ENCODE measurements around the gene BCL2L12. TPM values are rescaled to one million over a fixed set of nuclear protein-coding genes. Genes with fewer than 3 reads are reported as not detected.

Gene BCL2L12
- 2.8 and 12.8 TPM in 2 replicates for total RNA-seq

DNA sequence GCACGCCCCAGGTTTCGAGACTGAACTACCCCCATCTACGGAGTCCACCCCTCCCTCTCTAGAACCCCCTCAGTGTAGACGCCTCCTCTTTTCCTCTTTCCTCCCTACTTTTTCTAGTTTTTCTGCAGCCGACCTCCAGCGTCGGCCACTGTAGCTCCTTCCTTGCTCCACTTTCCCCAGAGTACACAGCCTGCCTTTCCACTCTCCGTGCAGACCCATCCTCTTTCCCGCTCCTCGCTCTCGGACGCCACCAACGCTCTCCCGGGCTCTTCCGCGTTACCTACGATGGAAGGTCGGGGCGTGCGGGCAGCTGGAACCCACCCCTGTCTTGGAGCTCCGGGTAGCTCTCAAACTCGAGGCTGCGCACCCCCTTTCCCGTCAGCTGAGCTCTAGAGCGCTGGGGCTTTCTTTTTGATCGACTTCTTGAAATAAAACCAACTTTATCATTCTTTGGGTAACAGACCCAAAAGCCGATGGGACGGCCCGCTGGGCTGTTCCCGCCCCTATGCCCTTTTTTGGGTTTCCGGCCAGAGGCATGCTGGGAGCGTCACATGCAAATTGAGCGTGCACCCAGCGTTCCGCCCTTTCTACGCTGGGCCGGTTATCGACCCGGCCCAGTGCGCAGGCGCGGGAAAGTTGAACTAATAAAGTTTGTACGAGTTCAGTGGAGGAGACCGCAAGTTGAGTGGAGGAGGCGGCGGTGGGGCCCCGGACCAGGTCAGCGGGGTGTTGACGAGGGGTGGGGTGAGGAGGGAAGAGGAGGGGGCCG lies at the start of gene BCL2L12, which contains the start of gene IRF3:
Gene BCL2L12, plus strand, starts transcription at position 583 of the 769 bp plus-strand sequence. CDS start 760 bp downstream, outside the sequence.
Gene IRF3, minus strand, starts transcription at position 507 of the 769 bp plus-strand sequence. CDS start 1,019 bp downstream, outside the sequence.

GRCh38 chr19:49640113-49640898 lies 25.4 kb upstream of the BCL2L12 start, which contains the start of gene RRAS:
Gene RRAS (minus strand): TSS chr19:49640143. CDS start chr19:49640098, 45 bp downstream.

GRCh38 chr19:49641688-49642491 lies 23.8 kb upstream of the BCL2L12 start, which contains the start of gene SCAF1:
Gene SCAF1 (plus strand): TSS chr19:49642209. CDS start chr19:49645027, 2,818 bp downstream.

GRCh38 chr19:49677231-49677900 lies 11.6 kb downstream of the BCL2L12 start, which contains the start of gene PRMT1:
Gene PRMT1 (plus strand): TSS chr19:49677271. CDS start chr19:49677281, 10 bp downstream.

DNA sequence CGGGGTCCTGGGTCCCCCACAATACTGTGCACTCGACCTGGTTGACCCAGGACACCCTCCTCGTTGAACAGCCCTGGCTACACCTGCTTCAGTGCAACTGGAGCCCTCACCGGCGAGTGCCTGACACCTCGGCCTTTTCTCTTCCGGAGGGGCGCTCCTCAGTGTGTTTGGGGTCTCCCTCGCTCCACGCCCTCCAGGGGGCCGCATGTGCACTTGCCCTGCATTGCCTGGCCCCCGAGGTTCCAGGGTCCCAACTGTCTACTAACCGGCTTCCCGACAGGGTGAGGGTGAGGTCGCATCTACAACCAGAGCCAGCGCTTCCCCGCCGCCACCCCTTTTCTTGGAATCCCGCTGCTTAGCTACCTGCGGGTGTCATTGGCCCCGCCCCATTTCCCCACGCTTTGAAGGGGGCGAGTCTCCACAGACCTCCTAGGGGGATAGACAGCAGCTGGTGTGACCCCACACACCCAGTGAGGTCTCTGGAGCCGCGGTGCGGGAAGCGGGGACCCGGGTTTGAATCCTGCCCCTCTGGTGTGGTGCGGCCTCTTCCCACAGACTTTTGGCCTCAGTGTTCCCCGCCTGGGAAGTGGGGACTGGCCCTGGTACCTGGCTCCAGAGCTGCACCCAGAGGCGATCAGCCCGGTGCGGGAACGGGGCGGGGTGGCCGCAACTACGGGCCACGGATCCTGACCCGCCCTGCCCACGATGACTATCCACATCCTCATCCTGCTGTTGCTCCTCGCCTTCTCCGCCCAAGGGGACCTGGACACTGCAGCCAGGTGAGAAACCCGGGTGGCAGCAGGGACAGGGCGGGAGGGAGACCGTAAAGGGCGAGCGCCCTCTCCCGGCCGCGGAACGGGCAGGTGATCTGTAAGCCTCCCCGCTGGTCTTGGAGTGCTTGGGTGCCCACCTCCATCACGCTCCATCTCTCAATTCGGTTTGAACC lies 23.7 kb downstream of the BCL2L12 start, which contains the start of gene ADM5:
Gene ADM5, plus strand, starts transcription at position 462 of the 946 bp plus-strand sequence. Its CDS starts 244 bp downstream, at position 706.

DNA sequence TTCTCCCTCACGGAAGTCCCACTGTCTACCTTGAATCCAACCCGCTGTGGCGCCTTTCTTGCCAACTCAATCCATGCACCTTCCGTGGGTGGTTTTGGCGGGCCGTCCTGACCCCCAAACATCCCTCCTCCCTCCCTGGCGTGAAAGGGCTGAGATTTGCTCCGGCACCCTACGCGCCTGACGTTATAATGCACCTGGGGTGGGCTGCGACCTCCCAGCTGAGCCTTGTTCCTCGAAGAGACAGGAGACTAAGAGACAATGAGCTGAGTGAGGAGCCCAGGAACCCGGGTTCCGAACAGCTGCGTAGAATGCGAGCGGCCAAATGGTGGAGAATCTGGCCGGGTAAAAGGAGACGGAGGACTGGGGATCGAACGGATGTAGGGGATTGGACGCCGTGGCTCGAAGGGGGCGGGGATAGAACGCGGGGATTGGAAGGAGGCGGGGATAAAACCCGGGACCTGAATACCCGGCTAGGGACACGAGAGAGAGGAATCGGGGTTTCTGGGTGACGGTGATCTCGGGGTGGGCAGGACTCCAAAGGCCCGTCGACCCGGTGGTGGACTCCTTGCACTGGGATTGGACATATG lies 25.0 kb downstream of the BCL2L12 start, which contains the start of gene CPT1C:
Gene CPT1C, plus strand, starts transcription at position 461 of the 587 bp plus-strand sequence. CDS start 1,137 bp downstream, outside the sequence.

Other genes with a start within 250 kb of the BCL2L12 start
- gene PTH2, start 242.5 kb upstream of the BCL2L12 start, total RNA-seq: not detected in 2 replicates
- not detected in 2 replicates for gene GFY, start 240.5 kb upstream of the BCL2L12 start, total RNA-seq
- gene SLC17A7, start 224.4 kb upstream of the BCL2L12 start, total RNA-seq: 0.19 and 1.1 TPM in 2 replicates
- 133 and 157 TPM in 2 replicates for gene PIH1D1, start 214.1 kb upstream of the BCL2L12 start, total RNA-seq
- 17.2 and 59.2 TPM in 2 replicates for gene ALDH16A1, start 212.7 kb upstream of the BCL2L12 start, total RNA-seq
- gene FLT3LG, start 191.7 kb upstream of the BCL2L12 start, total RNA-seq: 1.5 and 3.4 TPM in 2 replicates
- 2,978 and 3,842 TPM in 2 replicates for gene RPL13A, start 178.3 kb upstream of the BCL2L12 start, total RNA-seq
- 3,515 and 5,692 TPM in 2 replicates for gene RPS11, start 169.5 kb upstream of the BCL2L12 start, total RNA-seq
- gene FCGRT, start 153.3 kb upstream of the BCL2L12 start, total RNA-seq: 19.0 and 69.3 TPM in 2 replicates
- gene RCN3, start 137.9 kb upstream of the BCL2L12 start, total RNA-seq: 198 and 257 TPM in 2 replicates
- gene NOSIP, start 85.4 kb upstream of the BCL2L12 start, total RNA-seq: 49.6 and 72.9 TPM in 2 replicates
- 0.19 and 1.1 TPM in 2 replicates for gene PRRG2, start 84.6 kb upstream of the BCL2L12 start, total RNA-seq
- gene PRR12, start 74.8 kb upstream of the BCL2L12 start, total RNA-seq: 1.1 and 1.3 TPM in 2 replicates
- 60.8 and 71.9 TPM in 2 replicates for gene RRAS, start 25.8 kb upstream of the BCL2L12 start, total RNA-seq
- gene SCAF1, start 23.7 kb upstream of the BCL2L12 start, total RNA-seq: 10.1 and 21.5 TPM in 2 replicates
- gene IRF3, start 76 bp upstream of the BCL2L12 start, total RNA-seq: 48.8 and 80.3 TPM in 2 replicates
- gene PRMT1, start 11.3 kb downstream of the BCL2L12 start, total RNA-seq: 274 and 493 TPM in 2 replicates
- 0.56 and 0.77 TPM in 2 replicates for gene ADM5, start 23.7 kb downstream of the BCL2L12 start, total RNA-seq
- 13.0 and 15.5 TPM in 2 replicates for gene CPT1C, start 25.2 kb downstream of the BCL2L12 start, total RNA-seq
- 0.28 and 0.38 TPM in 2 replicates for gene TSKS, start 97.4 kb downstream of the BCL2L12 start, total RNA-seq
- gene AP2A1, start 101.1 kb downstream of the BCL2L12 start, total RNA-seq: 67.4 and 102 TPM in 2 replicates
- gene FUZ, start 147.4 kb downstream of the BCL2L12 start, total RNA-seq: 23.7 and 26.8 TPM in 2 replicates
- 14.0 and 14.1 TPM in 2 replicates for gene MED25, start 152.4 kb downstream of the BCL2L12 start, total RNA-seq
- gene PTOV1, start 185.2 kb downstream of the BCL2L12 start, total RNA-seq: 35.1 and 42.6 TPM in 2 replicates
- gene PNKP, start 201.6 kb downstream of the BCL2L12 start, total RNA-seq: 29.0 and 44.3 TPM in 2 replicates
- 7.9 and 14.6 TPM in 2 replicates for gene AKT1S1, start 211.4 kb downstream of the BCL2L12 start, total RNA-seq
- 6.3 and 7.9 TPM in 2 replicates for gene TBC1D17, start 211.8 kb downstream of the BCL2L12 start, total RNA-seq
- gene IL4I1, start 231.0 kb downstream of the BCL2L12 start, total RNA-seq: under 0.01 and 0.38 TPM in 2 replicates